Naive B cell (primary cell): ENCODE data around the gene MYL5. TPM values are rescaled to one million over a fixed set of nuclear protein-coding genes. Genes with fewer than 3 reads are reported as not detected.

Experiments
- ATAC-seq, 2 donors: fragments of 150-1000 bp; cut with Tn5 transposase; 2 replicates each; pipeline ENCODE4 v1.10.0; 2021; ENCODE audit warnings: low read depth in 2 of 2, mild to moderate bottlenecking in 2 of 2, moderate library complexity in 2 of 2
- DNase-seq: peaks from one replicate; pipeline ENCODE4 v3.0.0; 2022
- H3K27ac Mint-ChIP-seq, 6 donors: one replicate each; pipeline ENCODE4 v1.8.0; 2020 to 2022; ENCODE audit warnings: mild to moderate bottlenecking in 6 of 6, mixed read lengths in 6 of 6, moderate library complexity in 5 of 6, inconsistent platforms in 2 of 6
- H3K27me3 Mint-ChIP-seq, 3 donors: one replicate each; pipeline ENCODE4 v1.8.0; 2021 to 2022; ENCODE audit warnings: mixed read lengths in 3 of 3, mild to moderate bottlenecking in 1 of 3
- H3K36me3 Mint-ChIP-seq, 2 donors: one replicate each; pipeline ENCODE4 v1.8.0; 2020 to 2022; ENCODE audit warnings: mixed read lengths in 2 of 2, inconsistent platforms in 1 of 2, mild to moderate bottlenecking in 1 of 2
- H3K4me1 Mint-ChIP-seq, 3 donors: one replicate each; pipeline ENCODE4 v1.8.0; 2020 to 2022; ENCODE audit warnings: mixed read lengths in 3 of 3, inconsistent platforms in 1 of 3, mild to moderate bottlenecking in 1 of 3, moderate library complexity in 1 of 3
- H3K4me3 Mint-ChIP-seq, 8 donors: one replicate each; pipeline ENCODE4 v1.8.0; 2020 to 2022; ENCODE audit warnings: mild to moderate bottlenecking in 8 of 8, mixed read lengths in 8 of 8, moderate library complexity in 8 of 8, inconsistent platforms in 2 of 8
- H3K9me3 Mint-ChIP-seq, 7 donors: one replicate each; pipeline ENCODE4 v1.8.0; 2020 to 2022; ENCODE audit warnings: mixed read lengths in 7 of 7, mild to moderate bottlenecking in 5 of 7, inconsistent platforms in 2 of 7, moderate library complexity in 1 of 7
- polyA plus RNA-seq, 6 donors: library from polyadenylated mRNA; unstranded; fragments of 300-500 nt; fragmentation: Illumina TruSeq; gene quantifications; one replicate each; pipeline ENCODE4 v1.2.3, GENCODE V29; 2021; ENCODE audit warnings: low read depth in 6 of 6

Gene MYL5
- polyA plus RNA-seq, 6 donors from 2014 or later: 7.3 to 13.4 (median 11.8) TPM

GRCh38 chr4:683247-683897, 9.0 kb downstream of the MYL5 start:
- ATAC-seq (peak in 1 of 2 donors; percentile 11), DNase-seq (no peak)
- no peaks in the 10 kb centered on the region for H3K36me3 Mint-ChIP-seq
- peaks cover 0 to 26% (median 8%) of the 10 kb centered on the region in 3 donors for H3K27me3 Mint-ChIP-seq
- no peak overlapping the region for H3K27ac Mint-ChIP-seq
- H3K4me3 Mint-ChIP-seq: peak overlapping the region in 1 of 8 donors; percentile 41
- peaks cover 6 to 12% (median 8%) of the 10 kb centered on the region in 3 donors for H3K4me1 Mint-ChIP-seq
- H3K9me3 Mint-ChIP-seq: no peaks in the 10 kb centered on the region

GRCh38 chr4:683982-684622, 9.8 kb downstream of the MYL5 start:
- no peak for DNase-seq
- Mint-ChIP-seq H3K27me3 (peaks cover 0 to 26% (median 8%) of the 10 kb centered on the region in 3 donors), H3K9me3 (no peaks in the 10 kb centered on the region), H3K36me3 (no peaks in the 10 kb centered on the region), H3K27ac (no peak overlapping the region), H3K4me1 (peaks cover 6 to 12% (median 8%) of the 10 kb centered on the region in 3 donors), H3K4me3 (no peak overlapping the region)
- peak; percentile 15 to 20 for ATAC-seq

GRCh38 chr4:684623-685327, 10.4 kb downstream of the MYL5 start:
- DNase-seq (no peak), ATAC-seq (no peak)
- peak overlapping the region in 1 of 6 donors; percentile 71 for H3K27ac Mint-ChIP-seq
- no peaks in the 10 kb centered on the region for H3K36me3 Mint-ChIP-seq
- peaks cover 8 to 12% (median 8%) of the 10 kb centered on the region in 3 donors for H3K4me1 Mint-ChIP-seq
- no peaks in the 10 kb centered on the region for H3K9me3 Mint-ChIP-seq
- peaks cover 0 to 25% (median 8%) of the 10 kb centered on the region in 3 donors for H3K27me3 Mint-ChIP-seq
- peak overlapping the region in 2 of 8 donors; percentile 9 to 62 for H3K4me3 Mint-ChIP-seq

- H3K27ac Mint-ChIP-seq: no peak overlapping the region
Observed at GRCh38 chr4:685679-686412, 11.5 kb downstream of the MYL5 start.

GRCh38 chr4:686413-687040, 12.2 kb downstream of the MYL5 start:
- Mint-ChIP-seq H3K27ac (no peak overlapping the region), H3K36me3 (no peaks in the 10 kb centered on the region), H3K4me1 (peaks cover 7 to 12% (median 8%) of the 10 kb centered on the region in 3 donors), H3K27me3 (peaks cover 0 to 28% (median 16%) of the 10 kb centered on the region in 3 donors), H3K4me3 (no peak overlapping the region), H3K9me3 (no peaks in the 10 kb centered on the region)
- ATAC-seq (no peak), DNase-seq (no peak)

More at GRCh38 chr4:685679-686412, 11.5 kb downstream of the MYL5 start:
- Mint-ChIP-seq H3K27me3 (peaks cover 0 to 28% (median 16%) of the 10 kb centered on the region in 3 donors), H3K4me3 (no peak overlapping the region), H3K9me3 (no peaks in the 10 kb centered on the region), H3K4me1 (peaks cover 7 to 12% (median 8%) of the 10 kb centered on the region in 3 donors), H3K36me3 (no peaks in the 10 kb centered on the region)
- ATAC-seq (no peak), DNase-seq (no peak)

GRCh38 chr4:687048-687970, 13.0 kb downstream of the MYL5 start:
- no peak for ATAC-seq

GRCh38 chr4:687971-688853, 13.9 kb downstream of the MYL5 start:
- H3K27me3 Mint-ChIP-seq: peaks cover 0 to 28% (median 16%) of the 10 kb centered on the region in 3 donors
- no peak overlapping the region for H3K27ac Mint-ChIP-seq
- ATAC-seq (peak; percentile 19 to 27), DNase-seq (no peak)
- peak overlapping the region in 6 of 8 donors; percentile 9 to 64 (median 42) for H3K4me3 Mint-ChIP-seq
- H3K4me1 Mint-ChIP-seq: peaks cover 7 to 12% (median 8%) of the 10 kb centered on the region in 3 donors
- H3K9me3 Mint-ChIP-seq: no peaks in the 10 kb centered on the region
- no peaks in the 10 kb centered on the region for H3K36me3 Mint-ChIP-seq

More at GRCh38 chr4:687048-687970, 13.0 kb downstream of the MYL5 start:
- Mint-ChIP-seq H3K4me1 (peaks cover 7 to 12% (median 8%) of the 10 kb centered on the region in 3 donors), H3K27me3 (peaks cover 0 to 28% (median 16%) of the 10 kb centered on the region in 3 donors), H3K4me3 (peak overlapping the region in 2 of 8 donors; percentile 42 to 64), H3K27ac (no peak overlapping the region), H3K36me3 (no peaks in the 10 kb centered on the region), H3K9me3 (no peaks in the 10 kb centered on the region)
- DNase-seq: no peak

- H3K4me3 Mint-ChIP-seq: peak within 1 kb of the TSS in 7 of 8 donors; percentile 19 to 65 (median 42)
- peaks cover 4 to 12% (median 8%) of the 10 kb centered on the region in 3 donors for H3K4me1 Mint-ChIP-seq
- DNase-seq (no peak), ATAC-seq (peak; percentile 60 to 66)
- H3K9me3 Mint-ChIP-seq: no peaks in the 10 kb centered on the region
- no peaks in the 10 kb centered on the region for H3K36me3 Mint-ChIP-seq
- H3K27me3 Mint-ChIP-seq: peaks cover 0 to 33% (median 16%) of the 10 kb centered on the region in 3 donors
- peak within 1 kb of the TSS in 1 of 6 donors; percentile 62 for H3K27ac Mint-ChIP-seq
Observed at GRCh38 chr4:688854-689681, 14.7 kb downstream of the MYL5 start, which contains the start of gene SLC49A3. Gene SLC49A3, minus strand, starts transcription at chr4:689151. Its CDS starts 24 bp downstream, at chr4:689127.

GRCh38 chr4:689723-690122, 15.4 kb downstream of the MYL5 start:
- Mint-ChIP-seq H3K36me3 (no peaks in the 10 kb centered on the region), H3K9me3 (no peaks in the 10 kb centered on the region), H3K4me3 (peak overlapping the region in 5 of 8 donors; percentile 19 to 65 (median 42)), H3K4me1 (peaks cover 4 to 12% (median 8%) of the 10 kb centered on the region in 3 donors), H3K27ac (peak overlapping the region in 1 of 6 donors; percentile 62), H3K27me3 (peaks cover 0 to 38% (median 16%) of the 10 kb centered on the region in 3 donors)
- ATAC-seq (no peak), DNase-seq (no peak)

- H3K4me3 Mint-ChIP-seq: no peak overlapping the region
- peaks cover 0 to 8% (median 4%) of the 10 kb centered on the region in 3 donors for H3K4me1 Mint-ChIP-seq
- DNase-seq: no peak
- peaks cover 0 to 34% (median 8%) of the 10 kb centered on the region in 3 donors for H3K27me3 Mint-ChIP-seq
- no peak overlapping the region for H3K27ac Mint-ChIP-seq
- ATAC-seq: no peak
- H3K36me3 Mint-ChIP-seq: no peaks in the 10 kb centered on the region
- no peaks in the 10 kb centered on the region for H3K9me3 Mint-ChIP-seq
Observed at GRCh38 chr4:692771-693554, 18.6 kb downstream of the MYL5 start.
